Measurements from ENCODE around the gene JCAD. TPM values are rescaled to one million over a fixed set of nuclear protein-coding genes. Genes with fewer than 3 reads are reported as not detected.

Gene JCAD
- total RNA-seq, 1 donor from 2014 or later = not detected

DNA sequence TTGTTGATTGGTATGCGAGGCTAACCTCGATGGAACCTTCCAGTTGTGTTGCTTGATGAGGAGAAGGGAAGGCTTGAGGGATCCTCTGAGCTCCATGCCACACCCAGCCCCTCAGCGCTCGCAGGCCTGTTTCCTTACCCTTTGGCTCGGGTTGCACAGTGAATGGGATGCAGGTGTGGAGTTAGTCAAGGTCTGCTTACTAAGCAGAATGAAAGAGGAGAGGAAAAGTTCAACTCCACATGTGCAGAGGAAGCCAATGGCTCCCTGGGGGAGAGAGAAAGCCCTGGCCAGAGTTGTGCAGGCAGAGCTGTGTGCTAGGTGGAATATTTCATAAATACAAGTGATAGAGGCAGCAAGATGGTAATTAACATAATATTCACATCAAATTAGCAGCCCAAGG is 85.5 kb downstream of the JCAD start:
- Mint-ChIP-seq H3K4me3 (no peak overlapping the region), H3K9me3 (peaks cover 4% of the 10 kb centered on the region), H3K27me3 (peaks cover 6% of the 10 kb centered on the region), H3K4me1 (no peaks in the 10 kb centered on the region), H3K27ac (no peak overlapping the region), H3K36me3 (ENCODE audit: low read depth) (no peaks in the 10 kb centered on the region)
- POLR2A ChIA-PET = no interaction called here
- ATAC-seq (ENCODE audit: low read depth) = no peak
- TF ChIP-seq, protein P1, sequence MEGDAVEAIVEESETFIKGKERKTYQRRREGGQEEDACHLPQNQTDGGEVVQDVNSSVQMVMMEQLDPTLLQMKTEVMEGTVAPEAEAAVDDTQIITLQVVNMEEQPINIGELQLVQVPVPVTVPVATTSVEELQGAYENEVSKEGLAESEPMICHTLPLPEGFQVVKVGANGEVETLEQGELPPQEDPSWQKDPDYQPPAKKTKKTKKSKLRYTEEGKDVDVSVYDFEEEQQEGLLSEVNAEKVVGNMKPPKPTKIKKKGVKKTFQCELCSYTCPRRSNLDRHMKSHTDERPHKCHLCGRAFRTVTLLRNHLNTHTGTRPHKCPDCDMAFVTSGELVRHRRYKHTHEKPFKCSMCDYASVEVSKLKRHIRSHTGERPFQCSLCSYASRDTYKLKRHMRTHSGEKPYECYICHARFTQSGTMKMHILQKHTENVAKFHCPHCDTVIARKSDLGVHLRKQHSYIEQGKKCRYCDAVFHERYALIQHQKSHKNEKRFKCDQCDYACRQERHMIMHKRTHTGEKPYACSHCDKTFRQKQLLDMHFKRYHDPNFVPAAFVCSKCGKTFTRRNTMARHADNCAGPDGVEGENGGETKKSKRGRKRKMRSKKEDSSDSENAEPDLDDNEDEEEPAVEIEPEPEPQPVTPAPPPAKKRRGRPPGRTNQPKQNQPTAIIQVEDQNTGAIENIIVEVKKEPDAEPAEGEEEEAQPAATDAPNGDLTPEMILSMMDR (IDR thresholded peaks at IDR 0.05) = no peak
- CTCF ChIA-PET = no interaction called here
- intact Hi-C loops (cut with micrococcal nuclease) = no loop called here
- DNase-seq = no peak

DNA sequence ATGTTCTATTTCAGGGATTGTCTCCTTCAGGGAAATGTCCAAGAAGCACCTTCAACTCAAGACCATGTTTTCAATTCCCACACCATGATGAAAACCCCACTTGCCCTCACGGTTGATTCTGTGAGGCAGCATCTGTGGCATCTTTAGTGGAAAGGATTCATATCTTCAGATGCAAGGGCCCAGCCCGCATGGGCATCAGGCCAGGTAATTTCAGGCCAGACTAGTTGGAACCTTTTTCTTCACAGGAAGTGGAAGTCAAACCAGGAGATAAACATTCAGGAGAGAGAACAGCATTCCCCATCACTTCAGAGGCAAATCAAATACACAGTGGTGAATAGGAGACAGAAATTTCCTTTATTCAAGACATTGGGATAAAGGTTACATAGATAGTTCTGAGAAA is 88.8 kb downstream of the JCAD start:
- peaks cover 6% of the 10 kb centered on the region for H3K27me3 Mint-ChIP-seq
- DNase-seq (no peak), ATAC-seq (ENCODE audit: low read depth) (no peak)
- peaks cover 4% of the 10 kb centered on the region for H3K9me3 Mint-ChIP-seq
- ChIA-PET POLR2A (no interaction called here), CTCF (no interaction called here)
- TF ChIP-seq, protein P1 (IDR thresholded peaks at IDR 0.05) = no peak
- H3K27ac Mint-ChIP-seq = no peak overlapping the region
- no peaks in the 10 kb centered on the region for H3K36me3 Mint-ChIP-seq (ENCODE audit: low read depth)
- H3K4me1 Mint-ChIP-seq = no peaks in the 10 kb centered on the region
- intact Hi-C loops (cut with micrococcal nuclease) = no loop called here
- no peak overlapping the region for H3K4me3 Mint-ChIP-seq

DNA sequence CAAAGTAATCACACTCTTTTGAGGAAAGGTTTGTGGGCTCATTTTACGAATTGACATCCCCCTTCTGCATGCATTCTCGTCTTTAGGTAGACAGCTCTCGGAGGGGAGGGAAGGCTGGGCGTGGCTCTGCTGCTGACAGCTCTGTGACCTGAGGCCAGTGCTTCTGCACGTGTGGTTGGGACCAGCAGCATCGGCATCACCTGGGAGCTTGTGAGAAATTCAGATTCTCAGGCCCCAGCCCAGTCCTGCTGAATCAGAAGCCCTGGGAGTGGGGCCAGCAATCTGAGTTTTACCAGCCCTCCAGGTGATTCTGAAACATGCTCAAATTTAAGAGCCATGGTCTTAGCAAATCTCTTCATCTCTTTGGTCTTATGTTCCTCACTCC is 89.4 kb downstream of the JCAD start:
- Mint-ChIP-seq H3K36me3 (ENCODE audit: low read depth) (no peaks in the 10 kb centered on the region), H3K4me3 (no peak overlapping the region), H3K9me3 (peaks cover 3% of the 10 kb centered on the region), H3K4me1 (no peaks in the 10 kb centered on the region), H3K27ac (no peak overlapping the region), H3K27me3 (peaks cover 6% of the 10 kb centered on the region)
- ATAC-seq (ENCODE audit: low read depth) = no peak
- intact Hi-C loops (cut with micrococcal nuclease) = no loop called here
- DNase-seq = no peak
- ChIA-PET POLR2A (no interaction called here), CTCF (no interaction called here)
- TF ChIP-seq, protein P1 (IDR thresholded peaks at IDR 0.05) = no peak

DNA sequence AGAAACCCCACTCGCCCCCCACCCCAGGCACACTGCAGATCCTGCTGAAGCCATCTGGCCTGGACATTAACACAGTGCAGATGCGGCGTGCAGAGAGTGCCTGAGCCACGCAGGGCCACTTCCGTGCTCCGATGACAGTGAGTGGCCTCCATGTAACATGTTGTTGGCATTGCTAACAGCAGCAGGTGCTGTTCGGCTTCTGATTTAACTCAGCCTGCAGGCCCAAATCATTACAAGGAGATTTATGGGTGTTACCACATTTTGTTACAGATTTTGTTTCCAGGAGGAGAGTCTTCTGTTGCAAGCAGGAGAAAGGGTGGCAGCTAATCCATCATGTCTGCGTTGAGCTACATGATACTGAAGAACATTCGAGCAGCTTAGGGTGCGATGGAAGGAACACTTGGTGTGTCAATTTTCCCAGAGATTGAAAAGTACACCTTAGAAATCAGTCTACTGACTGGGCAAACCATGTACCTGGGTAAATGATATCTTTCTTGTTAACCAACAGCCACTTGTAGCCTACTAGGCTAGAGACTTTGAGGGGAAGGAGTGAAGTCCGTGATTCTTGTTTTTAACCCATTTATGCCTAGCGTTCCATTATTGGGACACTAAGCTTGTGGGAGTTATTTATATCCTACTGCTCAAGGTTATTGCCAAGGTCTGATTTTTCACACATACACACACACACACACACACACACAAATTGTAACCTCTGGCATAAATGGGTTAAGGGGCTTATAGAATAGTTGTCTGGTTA is 90.0 kb downstream of the JCAD start:
- ATAC-seq (ENCODE audit: low read depth) = no peak
- no peaks in the 10 kb centered on the region for H3K9me3 Mint-ChIP-seq
- CTCF ChIA-PET = no interaction called here
- H3K27ac Mint-ChIP-seq = no peak overlapping the region
- H3K4me1 Mint-ChIP-seq = no peaks in the 10 kb centered on the region
- H3K36me3 Mint-ChIP-seq (ENCODE audit: low read depth) = no peaks in the 10 kb centered on the region
- H3K4me3 Mint-ChIP-seq = no peak overlapping the region
- POLR2A ChIA-PET = no interaction called here
- no peak for DNase-seq
- TF ChIP-seq, protein P1 (IDR thresholded peaks at IDR 0.05) = no peak
- peaks cover 3% of the 10 kb centered on the region for H3K27me3 Mint-ChIP-seq
- intact Hi-C loops (cut with micrococcal nuclease) = no loop called here

DNA sequence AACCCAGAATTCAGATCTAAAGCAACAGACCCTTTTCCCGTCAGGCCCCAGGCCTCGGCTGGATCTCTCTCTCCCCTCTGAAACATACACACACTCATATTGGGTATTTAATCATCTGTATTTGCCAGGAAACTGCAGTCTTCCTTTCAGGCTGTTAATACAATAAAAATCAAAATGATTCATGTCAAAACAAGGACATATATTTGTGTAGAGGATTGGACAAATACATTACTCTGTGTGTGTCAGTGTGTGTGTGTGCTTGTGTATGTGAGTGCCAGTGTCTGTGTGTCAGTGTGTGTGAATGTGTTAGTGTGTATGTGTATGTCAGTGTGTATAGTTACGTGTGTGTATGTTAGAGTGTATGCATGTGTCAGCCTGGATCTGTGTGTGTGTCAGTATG is 90.8 kb downstream of the JCAD start:
- ChIA-PET CTCF (no interaction called here), POLR2A (no interaction called here)
- intact Hi-C loops (cut with micrococcal nuclease) = no loop called here
- Mint-ChIP-seq H3K27me3 (peaks cover 3% of the 10 kb centered on the region), H3K4me1 (no peaks in the 10 kb centered on the region), H3K27ac (no peak overlapping the region), H3K36me3 (ENCODE audit: low read depth) (no peaks in the 10 kb centered on the region), H3K9me3 (no peaks in the 10 kb centered on the region), H3K4me3 (no peak overlapping the region)
- no peak for DNase-seq
- TF ChIP-seq, protein P1 (IDR thresholded peaks at IDR 0.05) = no peak
- ATAC-seq (ENCODE audit: low read depth) = no peak
